Right atrium auricular region (tissue), 2 donors: ENCODE data around the gene HLA-DQB1. TPM values are rescaled to one million over a fixed set of nuclear protein-coding genes. Genes with fewer than 3 reads are reported as not detected.

ENCODE experiments used
- DNase-seq: peaks from one replicate; pipeline ENCODE4 v3.0.0-alpha.2; 2019; ENCODE audit warnings: low spot score
- H3K27ac ChIP-seq, 2 donors: fragments of 200-600 bp; sonication (generic); 1 replicate in 1 of 2; 2 replicates in 1 of 2; pipeline ENCODE4 v1.5.1; 2016 to 2019
- H3K27me3 ChIP-seq, 2 donors: fragments of 200-600 bp; sonication (generic); one replicate each; pipeline versions ENCODE4 v1.5.1 to v1.6.0; 2017 to 2019
- H3K36me3 ChIP-seq: fragments of 200-600 bp; sonication (generic); one replicate; pipeline ENCODE4 v1.5.1; 2016
- H3K4me1 ChIP-seq, 2 donors: fragments of 200-600 bp; sonication (generic); one replicate each; pipeline versions ENCODE4 v1.5.1 to v1.6.0; 2017 to 2019
- H3K4me3 ChIP-seq, 2 donors: fragments of 200-600 bp; sonication (generic); 1 replicate in 1 of 2; 2 replicates in 1 of 2; pipeline ENCODE4 v1.5.1; 2017 to 2019; ENCODE audit warnings: mild to moderate bottlenecking in 1 of 2, moderate library complexity in 1 of 2
- H3K9me3 ChIP-seq, 2 donors: fragments of 200-600 bp; sonication (generic); one replicate each; pipeline ENCODE4 v1.5.1; 2019
- total RNA-seq, 2 donors: library from RNA; depleted of rRNA; stranded (reverse); fragments of >200 nt; gene quantifications; one replicate each; pipeline ENCODE4 v1.1.0, GENCODE V29; 2016
- TF ChIP-seq, protein P1 (sequence below), 2 donors: fragments of 200-600 bp; sonication (generic); IDR thresholded peaks; one replicate each; pipeline ENCODE4 v1.5.1; 2019; ENCODE audit warnings: antibody characterized with exemption in 2 of 2

Gene HLA-DQB1
- total RNA-seq, 2 donors from 2014 or later = 0.59 to 1.8 TPM

DNA sequence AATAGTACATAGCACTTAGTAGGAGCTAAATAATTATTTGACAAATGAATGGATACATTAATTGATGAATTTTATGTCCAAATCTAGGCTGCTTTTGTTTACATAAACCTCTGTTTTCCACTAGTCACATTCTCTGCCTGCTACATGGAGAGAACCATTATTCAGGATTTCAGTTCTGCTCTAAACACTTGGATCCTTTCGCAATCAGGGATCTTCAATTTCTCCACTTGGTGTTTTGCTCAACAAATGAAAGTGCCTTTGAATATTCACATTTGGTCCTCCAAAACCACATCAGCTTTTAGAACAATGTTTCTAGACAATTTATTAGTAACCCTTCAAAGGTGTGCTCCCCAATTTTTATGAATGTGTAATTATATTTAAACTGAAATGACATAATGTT, 30.6 kb upstream of the HLA-DQB1 start:
- no peak overlapping the region for H3K27ac ChIP-seq
- H3K4me3 ChIP-seq = no peak overlapping the region
- H3K4me1 ChIP-seq = no peaks in the 10 kb centered on the region
- no peaks in the 10 kb centered on the region for H3K27me3 ChIP-seq
- no peak for DNase-seq
- peaks cover 0 to 4% of the 10 kb centered on the region in 2 donors for H3K9me3 ChIP-seq
- no peaks in the 10 kb centered on the region for H3K36me3 ChIP-seq
- TF ChIP-seq, protein P1, sequence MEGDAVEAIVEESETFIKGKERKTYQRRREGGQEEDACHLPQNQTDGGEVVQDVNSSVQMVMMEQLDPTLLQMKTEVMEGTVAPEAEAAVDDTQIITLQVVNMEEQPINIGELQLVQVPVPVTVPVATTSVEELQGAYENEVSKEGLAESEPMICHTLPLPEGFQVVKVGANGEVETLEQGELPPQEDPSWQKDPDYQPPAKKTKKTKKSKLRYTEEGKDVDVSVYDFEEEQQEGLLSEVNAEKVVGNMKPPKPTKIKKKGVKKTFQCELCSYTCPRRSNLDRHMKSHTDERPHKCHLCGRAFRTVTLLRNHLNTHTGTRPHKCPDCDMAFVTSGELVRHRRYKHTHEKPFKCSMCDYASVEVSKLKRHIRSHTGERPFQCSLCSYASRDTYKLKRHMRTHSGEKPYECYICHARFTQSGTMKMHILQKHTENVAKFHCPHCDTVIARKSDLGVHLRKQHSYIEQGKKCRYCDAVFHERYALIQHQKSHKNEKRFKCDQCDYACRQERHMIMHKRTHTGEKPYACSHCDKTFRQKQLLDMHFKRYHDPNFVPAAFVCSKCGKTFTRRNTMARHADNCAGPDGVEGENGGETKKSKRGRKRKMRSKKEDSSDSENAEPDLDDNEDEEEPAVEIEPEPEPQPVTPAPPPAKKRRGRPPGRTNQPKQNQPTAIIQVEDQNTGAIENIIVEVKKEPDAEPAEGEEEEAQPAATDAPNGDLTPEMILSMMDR (IDR thresholded peaks at IDR 0.05) = no peak

DNA sequence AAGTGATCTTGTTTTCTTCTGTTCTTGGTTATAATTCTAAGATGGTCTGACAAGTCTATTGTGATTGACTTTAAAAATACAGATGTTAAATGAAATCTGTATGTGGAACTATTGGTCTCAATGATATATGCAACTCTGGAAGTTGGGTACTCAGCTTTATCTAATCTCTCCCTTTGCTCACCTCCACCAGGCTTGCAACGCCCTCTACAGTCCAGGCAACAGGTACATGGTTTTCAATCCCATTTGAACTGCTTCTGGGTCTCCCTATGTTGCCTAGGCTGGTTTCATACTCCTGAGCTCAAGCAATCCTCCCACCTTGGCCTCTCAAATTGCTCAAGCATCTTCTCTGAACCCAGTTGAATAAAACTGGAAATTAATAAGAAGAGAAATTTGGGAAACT, 25.6 kb upstream of the HLA-DQB1 start:
- TF ChIP-seq, protein P1 (IDR thresholded peaks at IDR 0.05) = no peak
- no peak overlapping the region for H3K4me3 ChIP-seq
- no peak overlapping the region for H3K27ac ChIP-seq
- peaks cover 0 to 4% of the 10 kb centered on the region in 2 donors for H3K9me3 ChIP-seq
- no peaks in the 10 kb centered on the region for H3K36me3 ChIP-seq
- no peaks in the 10 kb centered on the region for H3K4me1 ChIP-seq
- H3K27me3 ChIP-seq = no peaks in the 10 kb centered on the region
- DNase-seq = no peak

DNA sequence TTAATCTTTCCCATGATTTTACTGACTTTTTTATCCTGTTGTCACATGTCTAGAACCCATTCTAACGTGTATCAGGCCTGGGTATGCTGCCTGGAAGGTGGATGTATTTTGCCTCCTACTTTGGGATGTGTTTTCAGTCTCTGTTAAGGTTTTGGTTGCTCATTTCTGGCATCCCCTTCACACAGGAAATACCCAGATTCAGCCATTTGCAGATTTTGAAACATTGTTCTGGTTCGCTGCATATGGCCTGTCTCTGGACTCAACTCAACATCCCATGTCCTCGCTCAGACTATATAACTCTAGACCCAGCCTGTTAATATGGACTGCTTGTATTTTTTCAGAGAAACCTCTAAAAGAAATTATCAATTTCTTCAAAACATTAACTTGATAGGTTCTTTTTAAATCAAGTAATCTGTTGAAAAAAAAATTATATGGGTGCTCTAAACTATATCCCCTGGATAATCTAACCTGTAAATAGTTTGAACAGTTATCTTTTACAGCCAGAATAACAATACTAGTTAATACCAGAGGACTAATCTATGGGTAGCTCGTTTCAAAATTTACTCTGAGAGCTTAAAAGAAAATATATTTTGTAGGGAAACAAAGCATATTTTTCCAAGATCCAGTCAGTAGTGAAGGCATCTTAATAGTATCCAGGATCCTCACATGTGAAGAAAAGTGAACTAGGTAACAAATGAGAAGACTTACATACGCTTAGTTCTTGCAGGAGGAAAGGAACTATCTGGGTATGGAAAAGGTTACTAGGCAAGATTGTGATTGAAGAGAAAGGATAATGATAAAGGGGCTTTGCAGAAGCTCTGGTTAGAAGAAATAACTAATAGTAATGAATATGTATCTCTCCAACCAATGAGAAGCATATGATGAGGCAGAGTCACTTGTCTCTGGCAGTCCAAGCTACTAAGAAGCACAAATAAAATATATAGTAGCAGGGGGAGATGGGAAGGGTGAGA, 23.4 kb upstream of the HLA-DQB1 start:
- TF ChIP-seq, protein P1 (IDR thresholded peaks at IDR 0.05) = no peak
- Histone ChIP-seq H3K27ac (no peak overlapping the region), H3K36me3 (no peaks in the 10 kb centered on the region), H3K27me3 (no peaks in the 10 kb centered on the region), H3K9me3 (peaks cover 0 to 4% of the 10 kb centered on the region in 2 donors), H3K4me3 (no peak overlapping the region), H3K4me1 (no peaks in the 10 kb centered on the region)
- no peak for DNase-seq

DNA sequence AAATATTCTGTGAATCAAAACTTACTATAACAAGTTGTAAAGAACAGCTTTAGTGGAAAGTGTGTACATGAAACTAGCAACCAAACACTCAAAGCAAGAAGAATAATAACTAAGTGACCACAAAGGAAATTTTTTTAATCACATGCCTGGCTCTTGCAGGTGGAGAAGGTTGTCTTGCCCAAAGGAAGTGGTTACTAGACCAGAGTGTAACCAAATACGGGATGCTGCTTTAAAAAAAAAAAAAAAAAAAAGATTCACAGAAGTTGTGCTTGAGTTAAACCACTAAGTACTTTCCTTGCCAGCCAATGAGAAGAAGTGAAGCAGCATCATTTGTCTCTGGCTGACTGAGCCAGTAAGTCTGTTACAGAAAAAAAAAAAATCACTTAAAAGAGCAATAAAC, 19.1 kb upstream of the HLA-DQB1 start:
- Histone ChIP-seq H3K9me3 (no peaks in the 10 kb centered on the region), H3K27me3 (no peaks in the 10 kb centered on the region), H3K4me3 (no peak overlapping the region), H3K36me3 (no peaks in the 10 kb centered on the region), H3K27ac (no peak overlapping the region), H3K4me1 (no peaks in the 10 kb centered on the region)
- no peak for DNase-seq
- TF ChIP-seq, protein P1 (IDR thresholded peaks at IDR 0.05) = no peak

DNA sequence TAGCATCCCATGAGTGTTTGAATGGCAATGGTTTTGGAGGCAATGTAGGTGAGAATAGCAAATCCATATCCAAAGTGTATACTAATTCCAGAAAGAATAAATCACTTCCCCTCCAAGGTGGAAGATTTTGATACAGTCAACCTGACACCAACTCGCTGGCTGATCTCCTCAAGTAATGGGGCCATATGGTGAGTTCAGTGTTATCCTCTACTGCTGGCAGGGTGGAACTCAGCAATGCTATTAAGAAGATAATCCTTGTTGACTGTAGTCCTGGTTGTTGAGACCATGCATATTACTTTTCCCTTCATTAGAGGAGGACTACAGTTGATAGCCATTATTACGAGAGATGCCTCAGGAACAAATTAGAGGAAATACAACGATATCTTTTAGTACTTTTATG, 17.8 kb upstream of the HLA-DQB1 start:
- TF ChIP-seq, protein P1 (IDR thresholded peaks at IDR 0.05) = no peak
- no peaks in the 10 kb centered on the region for H3K27me3 ChIP-seq
- H3K36me3 ChIP-seq = no peaks in the 10 kb centered on the region
- H3K9me3 ChIP-seq = no peaks in the 10 kb centered on the region
- H3K4me1 ChIP-seq = no peaks in the 10 kb centered on the region
- DNase-seq = no peak
- H3K4me3 ChIP-seq = no peak overlapping the region
- H3K27ac ChIP-seq = no peak overlapping the region
